Endothelial cell of umbilical vein (primary cell): Measurements from ENCODE around the gene RFNG. TPM values are rescaled to one million over a fixed set of nuclear protein-coding genes. Genes with fewer than 3 reads are reported as not detected.

Experiments
- BruUV-seq: library from RNA; stranded (reverse); fragments of 400-500 nt; replicated peaks from 2 replicates; lab custom pipeline; 2021; lab: Mats Ljungman, UMichigan
- CTCF ChIA-PET: fragments of 300-600, 350-600 bp; sonication (Branson Sonifier 250); formaldehyde crosslinking; loops from one replicate; lab custom pipeline; 2021; ENCODE audit warnings: antibody characterized with exemption, inconsistent platforms; lab: Charles Lee
- POLR2A ChIA-PET: fragments of 300-600, 350-600 bp; sonication (Branson Sonifier 250); formaldehyde crosslinking; loops from one replicate; lab custom pipeline; 2021; ENCODE audit warnings: antibody characterized with exemption, inconsistent platforms; lab: Charles Lee
- DNase-seq: peaks from one replicate; pipeline ENCODE4 v3.0.0-alpha.2; 2011; ENCODE audit warnings: low read depth, low spot score
- FAIRE-seq: peaks from 2 replicates; lab custom pipeline; 2011; peaks lifted over from hg19 to GRCh38; lab: Jason Lieb, UNC
- H2AFZ ChIP-seq: 2 replicates; pipeline ENCODE4 v1.6.0; 2012; ENCODE audit warnings: low read depth, low read length, control low read depth, inconsistent platforms
- H3K27ac ChIP-seq: 2 replicates; pipeline ENCODE4 v1.5.1; 2011; ENCODE audit warnings: low read depth, mild to moderate bottlenecking, control low read depth, low read length, moderate library complexity; ENCODE audit not compliant: insufficient read depth
- H3K27me3 ChIP-seq, 2 experiments: 2 replicates each; pipeline versions ENCODE4 v1.6.0 to v1.6.1; 2011; ENCODE audit warnings: low read length in 2 of 2, mixed read lengths in 1 of 2; ENCODE audit not compliant: control insufficient read depth in 2 of 2, insufficient read depth in 2 of 2
- H3K36me3 ChIP-seq, 2 experiments: 2 replicates in 1 of 2; 3 replicates in 1 of 2; pipeline ENCODE4 v1.5.1; 2011; ENCODE audit warnings: low read length in 2 of 2, mild to moderate bottlenecking in 1 of 2, moderate library complexity in 1 of 2; ENCODE audit not compliant: control insufficient read depth in 2 of 2, insufficient read depth in 2 of 2; ENCODE audit errors: extremely low read depth in 1 of 2
- H3K4me1 ChIP-seq: 3 replicates; pipeline ENCODE4 v1.5.1; 2011; ENCODE audit warnings: mild to moderate bottlenecking, low read length; ENCODE audit not compliant: control insufficient read depth, insufficient read depth; ENCODE audit errors: extremely low read depth
- H3K4me2 ChIP-seq: 2 replicates; pipeline ENCODE4 v1.6.1; 2011; ENCODE audit warnings: low read length, control low read depth, mixed read lengths; ENCODE audit not compliant: insufficient read depth
- H3K4me3 ChIP-seq, 3 experiments: fragments of 200-600 bp in 1 of 3; sonication (generic), shearing (Covaris generic) in 1 of 3; replicated peaks in 1 of 3; 2 replicates each; pipeline ENCODE4 v1.5.1; 2011 to 2016; ENCODE audit warnings: control low read depth in 3 of 3, low read length in 3 of 3, mild to moderate bottlenecking in 2 of 3, inconsistent platforms in 1 of 3, low read depth in 1 of 3, moderate library complexity in 1 of 3; ENCODE audit not compliant: insufficient read depth in 1 of 3
- H3K79me2 ChIP-seq: 2 replicates; pipeline ENCODE4 v1.6.0; 2012; ENCODE audit warnings: low read length, inconsistent platforms; ENCODE audit not compliant: control insufficient read depth, insufficient read depth
- H3K9ac ChIP-seq: replicated peaks from 2 replicates; pipeline ENCODE3; 2011; ENCODE audit warnings: low read length, control low read depth; ENCODE audit not compliant: insufficient read depth; ENCODE audit errors: extremely low read depth
- H3K9me1 ChIP-seq: replicated peaks from 3 replicates; pipeline ENCODE4 v1.6.0; 2011; ENCODE audit warnings: mild to moderate bottlenecking, low read length; ENCODE audit not compliant: control insufficient read depth, insufficient read depth; ENCODE audit errors: extremely low read depth
- H3K9me3 ChIP-seq: replicated peaks from 2 replicates; pipeline ENCODE4 v1.5.1; 2012; ENCODE audit warnings: low read length, inconsistent platforms; ENCODE audit not compliant: control insufficient read depth, insufficient read depth
- H4K20me1 ChIP-seq: replicated peaks from 2 replicates; pipeline ENCODE3; 2011; ENCODE audit warnings: mild to moderate bottlenecking, low read length; ENCODE audit not compliant: control insufficient read depth, insufficient read depth; ENCODE audit errors: extremely low read depth
- EZH2 ChIP-seq: IDR thresholded peaks from 2 replicates; pipeline ENCODE4 v1.6.1; 2012; ENCODE audit warnings: borderline replicate concordance, low read depth, mild to moderate bottlenecking, moderate library complexity, low read length, inconsistent platforms; ENCODE audit not compliant: severe bottlenecking
- FOS ChIP-seq: IDR thresholded peaks from 2 replicates; pipeline ENCODE4 v1.6.1; 2011; ENCODE audit warnings: mild to moderate bottlenecking, low read length, moderate library complexity, borderline replicate concordance; ENCODE audit not compliant: insufficient read depth
- GATA2 ChIP-seq: IDR thresholded peaks from 2 replicates; pipeline ENCODE4 v1.7.0; 2011; ENCODE audit warnings: low read depth, mild to moderate bottlenecking, moderate library complexity, mixed read lengths, low read length; ENCODE audit not compliant: insufficient read length, insufficient read depth
- JUN ChIP-seq: IDR thresholded peaks from 2 replicates; pipeline ENCODE4 v1.6.1; 2011; ENCODE audit warnings: borderline replicate concordance, low read depth; ENCODE audit not compliant: insufficient read length, insufficient read depth
- MYC ChIP-seq: IDR thresholded peaks from one replicate; pipeline ENCODE4 v1.6.1; 2011; ENCODE audit warnings: mild to moderate bottlenecking, low read depth, low read length
- POLR2A ChIP-seq: IDR thresholded peaks from 2 replicates; pipeline ENCODE4 v1.6.1; 2012; ENCODE audit warnings: low read depth, mild to moderate bottlenecking, control low read depth, low read length
- POLR2AphosphoS5 ChIP-seq: IDR thresholded peaks from 2 replicates; pipeline ENCODE4 v1.6.1; 2012; ENCODE audit warnings: low read depth, mild to moderate bottlenecking, control low read depth, low read length, moderate library complexity; ENCODE audit not compliant: insufficient read depth
- dilution Hi-C: fragments of 300-500 bp; cut with MboI; formaldehyde crosslinking; loops from one replicate; pipeline ENCODE4 v1.15.0; 2019; ENCODE audit warnings: low sequenced_read_pairs; ENCODE audit not compliant: extremely low pct_ligation_motif_present
- intact Hi-C: fragments of 100-400 bp; cut with micrococcal nuclease; formaldehyde crosslinking; loops from one replicate; pipeline ENCODE4 v1.10.0; 2022
- polyA plus RNA-seq, 4 experiments: library from polyadenylated mRNA; depleted of rRNA in 3 of 4; stranded (reverse) in 3 of 4; unstranded in 1 of 4; fragments of >200 nt; gene quantifications; 2 replicates each; pipeline versions ENCODE4 v1.2.1 to v1.2.3, GENCODE V29; 2011 to 2012; ENCODE audit warnings: missing spikeins in 1 of 4
- total RNA-seq: library from RNA; stranded (reverse); gene quantifications from 2 replicates; pipeline ENCODE4 v1.2.3, GENCODE V29; 2021
- TF ChIP-seq, protein P1 (sequence below): IDR thresholded peaks from 2 replicates; pipeline ENCODE4 v1.6.1; 2011; ENCODE audit not compliant: insufficient read depth, insufficient read length
- TF ChIP-seq, protein P2 (sequence below), 2 donors: IDR thresholded peaks; 1 replicate in 1 of 2; 2 replicates in 1 of 2; pipeline ENCODE4 v1.5.1; 2011; ENCODE audit warnings: low read length in 2 of 2, mild to moderate bottlenecking in 2 of 2, moderate library complexity in 2 of 2, control low read depth in 1 of 2, inconsistent platforms in 1 of 2, low read depth in 1 of 2; ENCODE audit not compliant: insufficient read depth in 1 of 2; ENCODE audit errors: extremely low read depth in 1 of 2

RFNG gene
- total and polyA plus RNA-seq, 2 donors (not counting 3 experiments of a cell fraction or from before 2014, with no cell fraction given), result 33.7 to 40.0 TPM

DNA sequence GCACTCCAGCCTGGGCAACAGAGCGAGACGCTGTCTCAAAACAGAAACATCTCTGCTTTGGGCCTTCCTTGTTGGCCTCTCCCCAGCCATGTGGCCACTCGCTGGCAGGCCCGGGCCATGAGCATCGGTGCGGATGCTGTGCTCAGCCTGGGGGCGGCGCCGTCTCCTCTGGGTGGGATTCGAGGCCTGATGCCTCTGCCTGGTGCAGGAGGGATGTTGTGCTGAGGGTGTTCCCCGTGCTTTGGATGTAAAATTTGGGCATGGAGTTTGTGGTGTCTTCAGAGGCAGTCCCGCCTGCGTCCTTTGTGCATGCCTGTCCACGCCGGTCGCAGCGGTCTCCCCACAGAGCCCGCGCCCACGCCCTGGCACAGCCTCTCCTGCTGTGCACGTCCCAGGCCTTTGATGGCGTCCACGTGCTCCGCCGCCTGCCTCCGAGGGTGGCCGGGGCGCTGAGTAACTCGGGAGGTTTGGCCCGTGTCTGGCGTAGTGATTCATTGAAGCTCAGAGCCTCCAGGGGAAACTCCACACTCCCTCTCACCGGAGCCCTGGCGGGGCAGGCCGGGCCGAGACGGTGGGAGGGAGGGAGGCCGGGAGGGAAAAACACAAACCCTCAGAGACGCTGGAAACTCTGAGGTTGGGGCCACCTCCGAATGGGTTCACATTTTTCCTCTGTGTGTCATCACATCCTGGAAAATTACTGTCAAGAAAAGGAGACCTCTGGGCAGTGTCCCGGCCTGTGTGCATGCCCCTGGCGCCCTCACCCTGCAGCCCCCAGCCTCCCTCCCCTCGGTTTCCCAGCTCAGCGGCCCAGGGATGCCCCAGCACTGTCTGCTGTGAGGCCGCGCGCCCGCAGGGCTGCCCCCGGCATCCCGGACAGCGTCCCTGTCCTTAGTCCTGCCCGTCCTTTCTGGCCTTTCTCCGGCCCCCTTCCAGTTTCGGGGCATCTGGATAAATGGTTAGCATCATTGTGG lies 47.9 kb downstream of the RFNG start:
- peaks cover 13% of the 10 kb centered on the region for H3K4me1 ChIP-seq
- no peaks in the 10 kb centered on the region for H4K20me1 ChIP-seq
- H3K9ac ChIP-seq, result no peak overlapping the region
- peak; percentile 98 for FAIRE-seq
- ChIA-PET POLR2A (interaction anchor here (0.7 to 1.0 kb wide), 2 partner anchors 16 to 25 kb away, joined by 3 read pairs; no protein-coding TSS in a partner anchor), CTCF (interaction anchor here (0.9 to 3.5 kb wide), 9 partner anchors 10 to 202 kb away, joined by 3 to 30 read pairs (median 6); partner anchors contain the start of genes CENPX, DCXR and LRRC45)
- peak overlapping the region; percentile 63 for H2AFZ ChIP-seq
- H3K79me2 ChIP-seq, result no peaks in the 10 kb centered on the region
- H3K36me3 ChIP-seq, result no peaks in the 10 kb centered on the region
- H3K4me3 ChIP-seq, result no peak overlapping the region
- H3K4me2 ChIP-seq, result no peak overlapping the region
- intact Hi-C loops, result loop anchor here (1.0 to 5.0 kb wide), 2 partner anchors 25 to 76 kb away; partner anchors contain the start of gene MAFG
- H3K27me3 ChIP-seq, result no peaks in the 10 kb centered on the region
- peak; percentile 93 for DNase-seq
- no peaks in the 10 kb centered on the region for H3K9me1 ChIP-seq
- H3K27ac ChIP-seq, result peak overlapping the region; percentile 54
- BruUV-seq, result no TSS peak
- no peaks in the 10 kb centered on the region for H3K9me3 ChIP-seq
- TF ChIP-seq, protein P1, sequence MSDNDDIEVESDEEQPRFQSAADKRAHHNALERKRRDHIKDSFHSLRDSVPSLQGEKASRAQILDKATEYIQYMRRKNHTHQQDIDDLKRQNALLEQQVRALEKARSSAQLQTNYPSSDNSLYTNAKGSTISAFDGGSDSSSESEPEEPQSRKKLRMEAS, result peak; percentile 89
- TF ChIP-seq POLR2A (no peak), FOS (peak; percentile 84), GATA2 (no peak), JUN (peak; percentile 69), EZH2 (no peak), MYC (peak; percentile 87), POLR2AphosphoS5 (peak; percentile 46)
- TF ChIP-seq, protein P2, sequence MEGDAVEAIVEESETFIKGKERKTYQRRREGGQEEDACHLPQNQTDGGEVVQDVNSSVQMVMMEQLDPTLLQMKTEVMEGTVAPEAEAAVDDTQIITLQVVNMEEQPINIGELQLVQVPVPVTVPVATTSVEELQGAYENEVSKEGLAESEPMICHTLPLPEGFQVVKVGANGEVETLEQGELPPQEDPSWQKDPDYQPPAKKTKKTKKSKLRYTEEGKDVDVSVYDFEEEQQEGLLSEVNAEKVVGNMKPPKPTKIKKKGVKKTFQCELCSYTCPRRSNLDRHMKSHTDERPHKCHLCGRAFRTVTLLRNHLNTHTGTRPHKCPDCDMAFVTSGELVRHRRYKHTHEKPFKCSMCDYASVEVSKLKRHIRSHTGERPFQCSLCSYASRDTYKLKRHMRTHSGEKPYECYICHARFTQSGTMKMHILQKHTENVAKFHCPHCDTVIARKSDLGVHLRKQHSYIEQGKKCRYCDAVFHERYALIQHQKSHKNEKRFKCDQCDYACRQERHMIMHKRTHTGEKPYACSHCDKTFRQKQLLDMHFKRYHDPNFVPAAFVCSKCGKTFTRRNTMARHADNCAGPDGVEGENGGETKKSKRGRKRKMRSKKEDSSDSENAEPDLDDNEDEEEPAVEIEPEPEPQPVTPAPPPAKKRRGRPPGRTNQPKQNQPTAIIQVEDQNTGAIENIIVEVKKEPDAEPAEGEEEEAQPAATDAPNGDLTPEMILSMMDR (IDR thresholded peaks at IDR 0.05; ENCODE audit: extremely low read depth in 1 of 2, insufficient read depth in 1 of 2, low read depth in 1 of 2, low read length in 2 of 2), result no peak
- dilution Hi-C loops, result no loop called here
